Skeletal muscle cell (primary cell): ENCODE measurements around the gene ABHD13.
"Not testable (repeated sequence)": the region's sequence is repeated elsewhere in the genome, so short reads cannot be mapped to it uniquely, and the experiment has no call there.

Source experiments
- DNase-seq: peaks from one replicate; pipeline ENCODE4 v3.0.0-alpha.2; 2010; ENCODE audit warnings: low read depth
- H3K4me3 ChIP-seq: 2 replicates; pipeline ENCODE4 v1.5.1; 2011; ENCODE audit warnings: low read depth, mild to moderate bottlenecking, control low read depth, low read length, moderate library complexity

ABHD13 gene

GRCh38 chr13:108217307-108218043 lies 717 bp upstream of the ABHD13 start:
- DNase-seq = not testable (repeated sequence)
- H3K4me3 ChIP-seq = peak overlapping the region; percentile 86

- DNase-seq = no peak
- H3K4me3 ChIP-seq = no peak overlapping the region
Observed at GRCh38 chr13:108220041-108220440, 1.8 kb downstream of the ABHD13 start.

- no peak overlapping the region for H3K4me3 ChIP-seq
- DNase-seq = no peak
Observed at GRCh38 chr13:108223687-108224503, 5.7 kb downstream of the ABHD13 start.

GRCh38 chr13:108225440-108225839 lies 7.2 kb downstream of the ABHD13 start:
- no peak overlapping the region for H3K4me3 ChIP-seq
- DNase-seq = no peak

DNA sequence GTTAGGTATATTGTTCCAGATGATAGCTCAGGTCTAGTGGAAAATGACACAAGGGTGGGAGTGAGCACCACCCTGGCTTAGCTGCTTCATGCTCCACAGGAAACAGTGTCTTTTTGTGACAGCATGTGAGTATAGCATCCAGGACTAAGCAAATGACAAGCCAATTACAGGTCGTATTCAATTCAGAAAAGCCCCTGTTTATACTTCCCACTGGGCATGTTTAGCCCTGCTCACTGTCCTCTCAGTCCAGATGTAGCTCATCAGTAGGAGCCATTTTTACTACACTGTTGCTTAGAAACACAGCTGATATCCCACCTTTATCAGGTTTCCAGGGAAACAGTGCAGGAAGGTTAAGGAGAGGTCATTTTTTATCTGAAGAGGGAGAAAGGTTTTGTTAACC lies 8.0 kb downstream of the ABHD13 start:
- no peak overlapping the region for H3K4me3 ChIP-seq
- DNase-seq = no peak

GRCh38 chr13:108227651-108228272 lies 9.6 kb downstream of the ABHD13 start:
- DNase-seq = no peak
- no peak overlapping the region for H3K4me3 ChIP-seq

- no peak for DNase-seq
- no peak overlapping the region for H3K4me3 ChIP-seq
Observed at GRCh38 chr13:108230377-108230776, 12.2 kb downstream of the ABHD13 start.

DNA sequence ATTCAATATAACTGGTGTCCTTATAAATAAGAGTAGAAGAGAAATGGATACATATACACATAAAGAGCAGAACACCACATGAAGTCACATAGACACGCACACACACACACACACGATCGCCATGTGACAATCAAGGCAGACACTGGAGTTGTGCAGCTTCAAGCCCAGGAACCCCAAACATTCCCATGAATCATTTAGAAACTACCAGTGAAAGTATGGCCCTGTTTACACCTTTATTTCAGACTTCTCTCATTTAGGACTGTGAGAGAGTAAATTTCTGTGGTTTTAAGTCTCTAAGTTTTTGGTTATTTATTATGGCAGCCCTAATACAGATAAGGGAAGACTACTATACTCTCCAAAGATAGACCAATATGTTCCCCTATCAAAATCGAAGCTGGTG lies 31.0 kb downstream of the ABHD13 start:
- no peak for DNase-seq
- no peak overlapping the region for H3K4me3 ChIP-seq

DNA sequence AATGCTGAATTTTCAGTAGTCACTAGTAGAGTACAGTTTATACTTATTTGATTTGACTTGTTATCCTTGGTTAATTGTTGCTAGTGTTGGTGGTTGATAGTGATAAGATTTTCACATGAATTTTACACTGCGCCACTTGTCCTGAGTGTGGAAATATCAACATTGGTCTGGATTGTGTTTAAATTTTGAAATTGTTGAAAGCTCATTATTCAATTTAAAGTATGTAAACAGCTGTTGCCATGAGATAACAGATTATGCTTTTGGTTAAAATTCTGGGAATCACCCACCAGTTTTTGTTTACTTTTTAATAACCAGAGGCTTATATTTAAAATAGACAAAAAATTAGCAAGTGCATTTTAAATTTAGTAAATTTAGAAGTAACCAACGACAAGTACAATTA lies 39.1 kb downstream of the ABHD13 start:
- no peak for DNase-seq
- H3K4me3 ChIP-seq = no peak overlapping the region

- H3K4me3 ChIP-seq = no peak overlapping the region
- DNase-seq = no peak
Observed at GRCh38 chr13:108263621-108264355, 45.6 kb downstream of the ABHD13 start.

- H3K4me3 ChIP-seq = no peak overlapping the region
- no peak for DNase-seq
Observed at GRCh38 chr13:108266321-108266990, 48.3 kb downstream of the ABHD13 start.

DNA sequence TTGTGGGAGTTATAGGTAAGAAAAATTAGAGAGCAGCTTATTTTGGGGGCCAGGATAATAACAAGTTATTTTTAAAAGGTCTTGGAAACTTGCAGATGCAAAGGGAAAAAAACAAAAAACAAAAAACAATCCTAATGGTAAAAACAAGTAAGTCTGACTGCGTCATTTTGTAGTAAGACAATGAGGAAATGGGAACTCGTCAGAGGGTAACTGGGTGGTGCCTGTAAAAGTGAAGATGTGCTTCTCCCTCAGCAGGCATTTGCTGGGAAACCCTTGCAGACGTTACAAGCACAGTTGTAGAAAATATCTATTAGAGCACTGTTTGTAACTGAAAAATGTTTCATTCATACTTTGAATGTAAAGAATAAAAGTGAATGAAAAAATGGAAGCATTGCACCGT lies 49.2 kb downstream of the ABHD13 start:
- H3K4me3 ChIP-seq = no peak overlapping the region
- DNase-seq = no peak

DNA sequence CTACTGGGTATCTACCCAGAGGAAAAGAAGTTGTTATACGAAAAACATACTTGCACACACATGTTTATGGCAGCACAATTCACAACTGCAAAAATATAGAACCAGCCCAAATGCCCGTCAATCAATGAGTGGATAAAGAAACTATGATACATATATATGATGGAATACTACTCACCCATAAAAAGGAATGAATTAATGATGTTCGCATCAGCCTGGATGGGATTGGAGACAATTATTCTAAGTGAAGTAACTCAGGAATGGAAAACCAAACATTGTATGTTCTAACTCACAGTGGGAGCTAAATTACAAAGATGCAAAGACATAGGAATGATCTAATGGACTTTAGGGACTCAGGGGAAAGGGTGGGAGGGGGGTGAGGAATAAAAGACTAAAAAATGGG lies 49.7 kb downstream of the ABHD13 start:
- DNase-seq, H3K4me3 ChIP-seq: not testable (repeated sequence)

DNA sequence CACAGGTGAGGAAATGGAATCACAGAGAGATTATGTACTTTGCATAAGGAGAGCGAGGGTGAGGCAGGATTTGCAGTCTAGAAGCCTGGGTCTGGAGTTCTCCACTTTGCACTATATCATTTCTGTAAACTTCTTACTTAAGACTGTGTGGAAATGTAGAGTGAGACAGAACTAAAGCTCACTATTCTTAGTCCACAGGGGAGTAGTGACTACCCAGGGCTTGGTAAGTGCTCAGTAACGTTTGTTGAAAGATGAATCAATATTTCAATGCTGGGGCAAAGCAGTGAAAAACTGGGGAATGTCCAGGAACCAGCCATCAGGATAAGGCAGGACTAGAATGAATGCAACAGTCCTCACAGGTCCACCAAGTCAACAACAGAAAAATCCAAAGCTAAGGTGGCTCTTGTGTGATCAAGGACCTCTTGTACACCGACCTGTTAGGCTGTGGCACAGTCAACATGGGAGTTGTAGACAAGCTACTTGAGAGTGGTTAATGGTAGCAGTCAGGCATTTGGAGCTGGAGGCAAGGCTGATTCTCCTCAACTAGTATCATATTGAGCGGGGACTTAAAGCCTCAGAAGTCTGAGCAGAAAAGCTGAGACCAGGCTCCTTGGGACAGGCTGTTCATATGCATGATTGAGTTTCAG lies 50.4 kb downstream of the ABHD13 start:
- no peak overlapping the region for H3K4me3 ChIP-seq
- no peak for DNase-seq

- no peak for DNase-seq
- H3K4me3 ChIP-seq = peak within 1 kb of the TSS; percentile 46
Observed at GRCh38 chr13:108269601-108270328, 51.6 kb downstream of the ABHD13 start, which contains the start of gene TNFSF13B. TSS of gene TNFSF13B (plus strand) at chr13:108269718. CDS start at chr13:108269896, 178 bp downstream.

DNA sequence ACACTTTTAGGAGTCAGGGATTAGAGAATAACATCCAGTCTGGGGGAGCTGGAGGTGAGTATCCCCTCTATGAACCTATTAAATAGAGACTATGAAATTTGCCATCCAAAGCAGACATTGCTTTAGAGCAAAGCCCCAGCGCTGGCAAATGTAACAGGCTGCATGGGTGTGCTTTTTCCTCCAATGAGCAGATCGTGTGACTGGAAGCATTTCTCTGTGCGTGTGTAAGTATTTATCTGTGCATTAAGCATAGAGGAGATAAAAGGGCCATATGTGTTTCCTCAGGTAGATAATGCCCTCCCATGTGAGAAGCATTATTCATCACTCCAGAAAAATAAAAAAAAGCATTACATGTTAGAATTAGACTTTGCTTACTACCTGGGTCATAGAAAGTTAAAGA lies 52.2 kb downstream of the ABHD13 start:
- DNase-seq = no peak
- peak overlapping the region; percentile 46 for H3K4me3 ChIP-seq

DNA sequence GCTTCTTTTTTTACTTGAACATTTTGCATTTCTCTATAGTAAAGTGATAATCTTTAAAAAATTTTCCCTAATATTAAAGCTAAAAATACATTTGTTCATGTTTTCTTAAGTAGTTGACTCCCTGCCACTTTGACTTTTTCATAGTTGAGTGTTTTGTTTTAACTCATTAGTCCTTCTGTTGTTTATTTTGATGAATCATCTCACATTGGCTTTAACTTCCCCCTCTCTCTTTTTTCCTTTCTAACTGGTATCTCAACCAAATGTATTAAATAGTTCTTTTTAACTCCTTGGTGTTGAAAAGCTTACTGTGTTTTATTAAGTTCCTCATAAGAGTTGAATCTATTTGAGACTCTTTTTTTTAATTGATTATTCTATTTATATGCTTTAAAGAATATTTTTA lies 54.1 kb downstream of the ABHD13 start:
- no peak for DNase-seq
- no peak overlapping the region for H3K4me3 ChIP-seq
